LHCN-M2 (cell line): Measurements from ENCODE around the gene CTNNA2. TPM values are rescaled to one million over a fixed set of nuclear protein-coding genes. Genes with fewer than 3 reads are reported as not detected.

ENCODE experiments used
- DNase-seq: peaks from one replicate; pipeline ENCODE4 v3.0.0-alpha.2; 2012; ENCODE audit warnings: low read depth
- total RNA-seq: library from RNA; depleted of rRNA; stranded (reverse); fragments of >200 nt; gene quantifications from 2 replicates; pipeline ENCODE4 v1.2.3, GENCODE V29; 2014

Gene CTNNA2
- total RNA-seq, 1 experiment from 2014 or later: 0.06 TPM

DNA sequence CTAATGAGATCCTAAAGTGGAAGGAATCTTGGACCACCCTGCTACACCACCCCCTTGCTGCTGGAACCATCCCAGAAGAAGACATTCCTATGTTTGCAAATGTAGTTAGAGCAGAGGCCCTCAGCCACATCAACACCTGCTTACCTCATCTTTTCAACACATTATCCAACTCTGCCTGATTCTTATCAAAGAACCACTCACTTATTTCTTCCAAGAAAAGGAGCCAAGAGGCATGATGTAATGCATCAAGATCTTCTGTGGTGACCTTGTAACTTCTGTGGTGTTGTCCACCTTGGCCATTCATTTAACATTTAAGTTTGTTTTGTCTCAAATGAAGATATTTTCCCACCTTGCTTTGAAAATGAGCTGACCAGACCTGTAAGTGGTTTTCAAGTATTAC is 338.1 kb downstream of the CTNNA2 start:
- no peak for DNase-seq

DNA sequence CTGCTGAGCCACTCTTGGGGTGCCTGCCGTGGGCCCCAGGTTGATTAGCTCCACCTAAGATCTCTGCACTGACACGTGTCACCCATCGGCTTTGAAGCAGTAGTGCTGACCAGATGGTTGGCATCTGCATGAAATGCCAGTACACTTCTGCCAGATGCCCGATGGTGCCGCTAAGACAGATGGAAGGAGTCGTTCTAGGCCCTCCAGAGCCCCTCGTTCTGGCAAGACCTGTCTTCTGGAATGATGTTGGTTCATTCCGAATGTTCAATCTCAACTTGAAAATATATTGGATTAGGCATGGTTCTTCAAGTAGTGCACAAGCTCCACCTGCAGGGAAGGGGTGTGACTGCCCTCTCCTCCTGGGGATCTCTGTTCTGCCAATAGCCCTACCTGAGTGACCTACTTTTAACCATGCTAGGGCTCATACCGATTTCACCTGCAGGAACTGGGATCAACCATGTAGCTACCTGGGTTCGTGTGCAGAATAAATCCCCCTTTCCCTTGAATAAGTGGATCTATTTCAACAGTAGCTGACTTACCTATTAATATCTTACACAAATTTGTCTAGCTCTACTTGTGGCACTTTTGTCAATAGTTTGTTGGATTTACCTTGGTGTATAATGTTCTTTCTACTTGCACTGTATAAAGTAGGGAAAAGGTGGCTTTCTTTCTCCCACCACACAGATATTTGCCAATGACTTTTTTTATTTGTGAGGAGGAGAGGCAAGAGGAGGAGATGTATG is 342.6 kb downstream of the CTNNA2 start:
- no peak for DNase-seq

- DNase-seq: no peak
Observed at GRCh38 chr2:79857888-79858287, 345.0 kb downstream of the CTNNA2 start.

- DNase-seq: peak; percentile 2
Observed at GRCh38 chr2:79860228-79861058, 347.6 kb downstream of the CTNNA2 start.

DNA sequence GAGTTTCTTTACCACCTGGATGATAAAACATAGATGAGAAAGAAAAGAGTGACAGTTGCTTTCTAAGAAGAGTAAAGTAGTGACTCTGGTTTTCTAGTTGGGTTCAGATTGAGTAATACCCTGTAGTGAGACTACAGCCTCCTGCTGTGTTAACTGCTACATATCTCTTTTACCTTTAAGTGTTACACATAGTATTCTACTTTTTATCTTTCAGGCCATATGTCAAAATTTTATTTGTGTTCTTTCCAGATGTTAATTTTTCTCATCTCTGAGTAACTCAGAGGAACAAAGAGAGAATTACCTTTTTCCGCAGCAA is 348.2 kb downstream of the CTNNA2 start:
- no peak for DNase-seq

GRCh38 chr2:79862756-79863155 is 349.9 kb downstream of the CTNNA2 start:
- no peak for DNase-seq

- DNase-seq: no peak
Observed at GRCh38 chr2:79872656-79873055, 359.8 kb downstream of the CTNNA2 start.

DNA sequence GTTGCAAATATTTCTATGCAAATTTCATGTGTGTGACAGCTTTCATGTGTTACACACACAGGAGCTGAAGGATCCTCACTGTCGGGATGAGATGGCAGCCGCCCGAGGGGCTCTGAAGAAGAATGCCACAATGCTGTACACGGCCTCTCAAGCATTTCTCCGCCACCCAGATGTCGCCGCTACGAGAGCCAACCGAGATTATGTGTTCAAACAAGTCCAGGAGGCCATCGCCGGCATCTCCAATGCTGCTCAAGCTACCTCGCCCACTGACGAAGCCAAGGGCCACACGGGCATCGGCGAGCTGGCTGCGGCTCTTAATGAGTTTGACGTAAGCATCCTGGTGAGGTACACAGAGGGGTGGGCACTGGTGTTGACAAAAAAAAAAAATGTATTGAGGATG is 361.2 kb downstream of the CTNNA2 start:
- DNase-seq: no peak

GRCh38 chr2:79876430-79876829 is 363.6 kb downstream of the CTNNA2 start:
- peak; percentile 0 for DNase-seq

- no peak for DNase-seq
Observed at GRCh38 chr2:79882548-79882947, 369.7 kb downstream of the CTNNA2 start.

DNA sequence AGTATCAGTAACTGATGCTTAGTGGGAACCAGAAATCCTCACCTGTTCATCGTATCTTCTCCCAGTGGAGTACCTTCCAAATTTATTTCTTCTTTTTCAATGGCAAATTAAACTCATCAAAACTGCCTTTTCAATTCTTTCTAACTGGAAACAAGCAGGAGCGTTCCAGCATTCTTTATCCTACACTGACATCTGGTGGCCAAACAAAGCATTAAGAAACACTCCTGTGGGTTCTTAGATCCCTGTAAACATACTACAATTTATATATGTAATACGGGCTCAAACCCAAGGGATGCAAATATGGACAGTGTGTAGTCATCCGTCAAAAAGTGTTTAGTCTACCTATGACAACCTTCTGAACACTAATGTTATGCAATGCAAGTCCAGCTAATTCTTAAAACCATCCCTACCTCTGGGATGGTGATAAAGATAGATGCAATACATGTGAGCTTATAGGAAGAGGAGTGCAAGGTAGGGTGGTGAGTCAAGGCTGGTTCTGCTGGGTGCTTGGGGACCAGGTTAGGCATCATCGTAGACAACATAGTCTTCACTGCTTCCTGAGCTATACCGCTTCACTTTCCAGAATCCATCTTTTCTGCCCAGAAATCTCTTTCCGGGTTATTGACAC is 375.0 kb downstream of the CTNNA2 start:
- DNase-seq: peak; percentile 42

- no peak for DNase-seq
Observed at GRCh38 chr2:79892123-79892522, 379.3 kb downstream of the CTNNA2 start.

- DNase-seq: no peak
Observed at GRCh38 chr2:79899196-79899595, 386.3 kb downstream of the CTNNA2 start.

DNA sequence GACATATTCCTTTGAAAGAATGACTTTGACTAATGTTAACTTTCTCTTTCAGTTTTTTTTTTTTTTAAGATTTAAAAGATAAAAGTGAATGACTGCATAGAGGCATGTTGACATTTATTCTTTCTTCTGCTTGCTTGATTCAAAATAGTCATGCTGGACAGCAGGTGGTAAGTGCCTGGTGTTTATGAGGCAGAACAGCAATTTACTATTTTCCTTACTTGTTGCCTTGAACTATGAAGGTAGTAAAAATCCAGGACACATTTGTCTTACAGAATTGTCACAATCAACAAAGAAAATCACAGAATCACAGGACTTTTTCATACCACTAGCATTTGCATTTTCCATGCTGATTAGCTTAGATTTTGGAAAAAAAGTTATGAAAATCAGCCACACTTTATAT is 388.3 kb downstream of the CTNNA2 start:
- no peak for DNase-seq

DNA sequence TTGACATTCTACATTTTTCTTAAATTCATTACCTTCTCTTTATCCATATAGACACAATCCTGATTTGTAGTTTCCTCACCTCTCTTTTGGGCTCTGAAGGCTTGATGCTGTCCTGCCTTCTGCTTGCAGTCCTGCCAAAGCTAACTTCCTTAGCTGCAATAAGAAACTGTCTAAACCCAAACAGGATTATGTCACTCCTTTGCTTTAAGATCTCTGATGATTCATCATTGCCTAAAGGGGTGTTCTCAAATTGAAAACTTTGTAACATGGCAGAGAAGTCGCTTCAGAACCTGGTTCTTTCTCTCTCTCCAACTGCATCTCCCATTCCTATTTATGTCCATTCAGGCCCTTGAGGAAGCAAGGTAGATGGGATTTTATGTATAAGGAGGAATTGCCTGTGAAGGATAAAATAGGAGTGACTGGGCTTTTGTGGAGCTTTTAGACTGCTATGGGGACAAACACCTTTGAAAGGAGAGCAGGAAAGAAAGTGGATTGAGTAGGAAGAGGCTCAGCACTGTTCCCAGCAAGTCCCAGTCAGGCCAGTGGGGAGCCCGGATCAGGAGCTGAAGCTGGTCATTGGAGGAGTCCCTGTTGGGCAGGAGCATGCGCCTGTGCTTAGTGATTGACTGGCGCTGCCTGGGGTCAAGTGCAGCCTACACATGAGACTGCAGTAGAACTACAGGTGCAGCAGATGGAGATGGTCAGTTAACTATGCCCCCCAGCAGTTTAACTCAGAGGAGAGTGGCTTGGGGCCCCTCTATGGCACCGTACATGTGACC is 390.6 kb downstream of the CTNNA2 start:
- no peak for DNase-seq

GRCh38 chr2:79906139-79906890 is 393.5 kb downstream of the CTNNA2 start:
- no peak for DNase-seq

- no peak for DNase-seq
Observed at GRCh38 chr2:79909521-79909920, 396.7 kb downstream of the CTNNA2 start.

DNA sequence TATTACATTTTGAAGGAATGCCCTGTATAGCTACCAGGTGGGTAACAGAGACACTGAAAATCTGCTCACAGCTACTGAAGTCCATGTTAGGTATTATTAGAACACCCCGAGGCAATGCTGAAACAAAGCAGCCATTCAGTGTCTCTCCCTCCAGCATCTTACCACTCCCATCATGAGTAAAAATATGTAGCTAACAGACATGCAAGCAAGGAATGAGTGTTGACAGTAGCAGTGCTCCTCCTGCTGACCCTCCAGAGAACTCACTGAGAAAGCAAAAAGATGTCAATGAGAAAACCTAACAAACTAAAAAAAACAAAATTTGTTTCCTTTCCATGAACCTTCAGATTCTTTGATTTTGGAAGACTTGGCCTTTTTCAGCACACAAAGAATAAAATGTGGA is 397.8 kb downstream of the CTNNA2 start:
- DNase-seq: no peak

- no peak for DNase-seq
Observed at GRCh38 chr2:79915455-79915854, 402.6 kb downstream of the CTNNA2 start.

DNA sequence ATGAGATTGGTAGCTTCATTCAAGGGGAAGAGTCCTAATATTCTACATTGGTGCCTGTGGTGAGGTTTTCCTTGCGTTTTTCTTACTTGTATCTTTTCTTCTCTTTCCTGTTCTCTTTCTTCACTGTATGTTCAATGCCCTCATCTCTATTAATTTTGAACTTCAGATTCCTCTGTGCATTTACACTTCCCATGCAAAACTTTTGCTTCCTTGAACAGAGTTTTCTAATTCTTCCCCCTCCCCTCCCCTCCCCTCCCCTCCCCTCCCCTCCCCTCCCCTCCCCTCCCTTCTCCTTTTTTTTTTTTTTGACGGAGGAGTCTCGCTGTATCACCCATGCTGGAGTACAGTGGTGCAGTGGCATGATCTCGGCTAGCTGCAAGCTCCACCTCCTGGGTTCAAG is 403.4 kb downstream of the CTNNA2 start:
- no peak for DNase-seq

- no peak for DNase-seq
Observed at GRCh38 chr2:79920512-79921076, 407.7 kb downstream of the CTNNA2 start.
